ENCODE data around the gene HYAL3. TPM values are rescaled to one million over a fixed set of nuclear protein-coding genes. Genes with fewer than 3 reads are reported as not detected.

Gene HYAL3
- total RNA-seq, 1 experiment from 2014 or later = 20.8 TPM

DNA sequence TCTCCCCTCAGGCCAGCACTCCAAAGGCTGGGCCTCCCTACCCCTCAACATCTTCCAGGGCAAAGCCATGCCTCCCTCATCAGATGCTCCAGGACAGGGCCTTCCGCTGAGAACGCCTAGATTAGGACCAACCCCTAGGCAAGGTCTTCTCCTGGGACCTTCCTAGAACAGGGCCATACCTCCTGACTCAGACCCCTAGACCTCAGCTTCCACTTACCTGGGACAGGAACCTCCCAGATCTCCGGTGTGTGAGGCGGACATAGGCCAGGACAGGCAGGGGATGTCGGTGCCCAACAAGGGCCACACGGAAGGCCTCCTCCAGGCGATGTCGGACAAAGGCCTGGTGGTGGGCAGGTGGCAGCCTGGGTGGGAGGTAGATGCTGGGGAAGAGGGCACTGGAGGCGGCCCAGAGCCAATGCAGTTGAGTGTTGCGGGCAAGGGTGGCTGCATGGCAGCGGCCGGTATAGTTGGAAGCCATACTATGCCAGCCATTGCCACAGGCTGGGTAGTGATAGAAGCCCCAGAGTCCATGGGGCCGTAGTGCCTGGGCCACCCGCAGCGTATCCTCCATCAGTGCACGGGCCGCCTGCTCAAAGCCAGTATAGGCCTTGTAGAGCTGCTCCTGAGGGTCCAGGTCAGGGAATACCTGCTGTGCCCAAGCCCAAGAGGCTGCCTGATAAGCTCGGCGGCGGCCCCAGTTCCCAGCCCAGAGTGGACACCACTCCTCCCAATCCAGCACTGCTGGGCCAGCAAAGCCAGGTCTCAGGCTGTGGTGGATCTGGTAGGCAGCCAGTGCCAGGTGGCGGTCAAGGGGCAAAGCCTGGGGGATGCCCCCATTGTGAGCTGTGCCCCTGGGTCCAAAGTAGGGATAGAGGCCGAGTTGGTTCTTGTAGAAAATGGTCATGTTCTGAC is 4.5 kb downstream of the HYAL3 start:
- no peaks in the 10 kb centered on the region for H4K20me1 ChIP-seq (ENCODE audit: low read length)
- no peak for TF ChIP-seq CTCF (conservative IDR thresholded peaks at IDR 0.05; ENCODE audit: low read depth, low read length)
- no peak for TF ChIP-seq EZH2phosphoT487 (IDR thresholded peaks at IDR 0.05; ENCODE audit: borderline replicate concordance, low read length)
- no peak for TF ChIP-seq EZH2 (IDR thresholded peaks at IDR 0.05; ENCODE audit: low read length, unreplicated experiment)
- H3K4me2 ChIP-seq (ENCODE audit: low read length) = no peak overlapping the region
- no peak overlapping the region for H3K27ac ChIP-seq (ENCODE audit: low read length)
- ChIA-PET POLR2A (ENCODE audit: unreplicated experiment) (no interaction called here), CTCF (no interaction called here)
- no peaks in the 10 kb centered on the region for H3K27me3 ChIP-seq (ENCODE audit: low read length)
- H3K4me1 ChIP-seq (ENCODE audit: insufficient read depth, low read length) = peaks cover 17% of the 10 kb centered on the region
- no TSS peak for BruUV-seq (replicated peaks)
- no peaks in the 10 kb centered on the region for H3K9me3 ChIP-seq (ENCODE audit: low read length)
- DNase-seq = no peak
- H3K4me3 ChIP-seq (ENCODE audit: low read length) = no peak overlapping the region
- no peak overlapping the region for H2AFZ ChIP-seq (ENCODE audit: low read length)
- H3F3A ChIP-seq (ENCODE audit: low read length, unreplicated experiment) = peaks cover 4% of the 10 kb centered on the region
- peaks cover 36% of the 10 kb centered on the region for H3K79me2 ChIP-seq (ENCODE audit: low read length)
- peaks cover 9% of the 10 kb centered on the region for H3K36me3 ChIP-seq (ENCODE audit: low read depth, low read length)
- intact Hi-C loops (cut with micrococcal nuclease) = no loop called here
- no peak overlapping the region for H3K9ac ChIP-seq (ENCODE audit: low read length)
- ATAC-seq = no peak
- H3K9me2 ChIP-seq (replicated peaks; ENCODE audit: low read length) = no peaks in the 10 kb centered on the region

- H2AFZ ChIP-seq (ENCODE audit: low read length) = no peak overlapping the region
- no TSS peak for BruUV-seq (replicated peaks)
- H3F3A ChIP-seq (ENCODE audit: low read length, unreplicated experiment) = peaks cover 4% of the 10 kb centered on the region
- no peak overlapping the region for H3K9ac ChIP-seq (ENCODE audit: low read length)
- DNase-seq (no peak), ATAC-seq (no peak)
- peaks cover 43% of the 10 kb centered on the region for H3K79me2 ChIP-seq (ENCODE audit: low read length)
- ChIA-PET CTCF (no interaction called here), POLR2A (ENCODE audit: unreplicated experiment) (no interaction called here)
- H3K27ac ChIP-seq (ENCODE audit: low read length) = no peak overlapping the region
- H3K9me3 ChIP-seq (ENCODE audit: low read length) = no peaks in the 10 kb centered on the region
- intact Hi-C loops (cut with micrococcal nuclease) = no loop called here
- H4K20me1 ChIP-seq (ENCODE audit: low read length) = no peaks in the 10 kb centered on the region
- no peak overlapping the region for H3K4me3 ChIP-seq (ENCODE audit: low read length)
- H3K27me3 ChIP-seq (ENCODE audit: low read length) = no peaks in the 10 kb centered on the region
- TF ChIP-seq EZH2 (IDR thresholded peaks at IDR 0.05; ENCODE audit: low read length, unreplicated experiment) (no peak), EZH2phosphoT487 (IDR thresholded peaks at IDR 0.05; ENCODE audit: borderline replicate concordance, low read length) (no peak), CTCF (conservative IDR thresholded peaks at IDR 0.05; ENCODE audit: low read depth, low read length) (no peak)
- peaks cover 15% of the 10 kb centered on the region for H3K36me3 ChIP-seq (ENCODE audit: low read depth, low read length)
- H3K4me2 ChIP-seq (ENCODE audit: low read length) = no peak overlapping the region
- no peaks in the 10 kb centered on the region for H3K9me2 ChIP-seq (replicated peaks; ENCODE audit: low read length)
- H3K4me1 ChIP-seq (ENCODE audit: insufficient read depth, low read length) = peaks cover 16% of the 10 kb centered on the region
Measured at GRCh38 chr3:50294089-50294488, 5.1 kb downstream of the HYAL3 start.
